ENCODE measurements around the gene ADCY1. TPM values are rescaled to one million over a fixed set of nuclear protein-coding genes. Genes with fewer than 3 reads are reported as not detected.

ADCY1 gene
- total RNA-seq, 1 donor from 2014 or later: 9.4 TPM

DNA sequence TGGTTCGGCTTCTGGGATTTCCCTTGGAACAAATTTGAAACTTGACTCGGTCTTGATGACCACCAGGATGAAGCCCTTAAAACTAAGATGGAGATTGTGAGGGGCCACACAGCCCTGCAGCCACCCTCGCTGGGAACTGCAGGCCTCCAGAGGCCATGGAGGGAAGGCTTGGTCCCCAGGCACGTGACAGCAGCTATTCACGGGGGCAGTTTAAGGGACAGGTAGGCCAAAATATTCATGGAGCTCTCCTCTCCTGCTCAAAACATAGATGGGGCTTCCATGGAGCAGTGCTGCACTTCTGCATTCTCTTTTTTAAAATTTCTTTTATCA, 137.0 kb downstream of the ADCY1 start:
- no peaks in the 10 kb centered on the region for H3K4me1 Mint-ChIP-seq (ENCODE audit: low read depth)
- H3K9me3 Mint-ChIP-seq: no peaks in the 10 kb centered on the region
- no peak overlapping the region for H3K27ac Mint-ChIP-seq
- no peak for DNase-seq (ENCODE audit: low spot score)
- no peaks in the 10 kb centered on the region for H3K36me3 Mint-ChIP-seq (ENCODE audit: low read depth)
- intact Hi-C loops (cut with micrococcal nuclease): no loop called here
- H3K27me3 Mint-ChIP-seq (ENCODE audit: low read depth): no peaks in the 10 kb centered on the region
- no peak overlapping the region for H3K4me3 Mint-ChIP-seq (ENCODE audit: low read depth)

DNA sequence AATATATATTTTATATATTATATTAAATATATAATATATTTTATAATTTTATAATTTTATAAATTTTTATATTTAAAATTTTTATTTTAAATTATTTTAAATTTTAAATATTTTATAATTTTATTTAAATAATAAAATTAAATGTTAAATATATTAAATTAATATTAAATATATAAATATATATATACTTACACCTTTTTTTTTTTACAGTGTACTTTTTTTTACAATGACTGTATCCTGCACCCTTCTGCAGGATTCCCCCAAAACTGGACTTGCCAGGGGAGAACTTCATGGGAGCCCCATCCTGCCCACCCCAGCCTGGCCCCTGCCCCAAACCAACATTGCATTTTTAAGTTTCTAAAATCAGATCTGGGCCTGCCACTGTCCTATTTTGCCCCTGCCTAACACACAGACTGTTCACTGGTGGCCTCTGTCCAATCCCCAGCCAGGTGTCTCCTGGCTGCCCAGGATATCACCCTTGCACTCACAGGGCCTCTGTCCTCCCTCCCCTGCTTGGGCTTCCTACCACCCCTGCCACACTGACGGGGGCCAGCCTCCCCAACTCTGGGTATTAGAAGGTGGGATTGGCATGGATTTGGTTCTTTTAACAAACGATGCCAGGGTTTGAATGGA, 138.0 kb downstream of the ADCY1 start:
- Mint-ChIP-seq H3K4me3 (ENCODE audit: low read depth) (no peak overlapping the region), H3K27me3 (ENCODE audit: low read depth) (no peaks in the 10 kb centered on the region), H3K9me3 (no peaks in the 10 kb centered on the region), H3K36me3 (ENCODE audit: low read depth) (no peaks in the 10 kb centered on the region), H3K4me1 (ENCODE audit: low read depth) (no peaks in the 10 kb centered on the region), H3K27ac (no peak overlapping the region)
- intact Hi-C loops (cut with micrococcal nuclease): no loop called here
- no peak for DNase-seq (ENCODE audit: low spot score)

DNA sequence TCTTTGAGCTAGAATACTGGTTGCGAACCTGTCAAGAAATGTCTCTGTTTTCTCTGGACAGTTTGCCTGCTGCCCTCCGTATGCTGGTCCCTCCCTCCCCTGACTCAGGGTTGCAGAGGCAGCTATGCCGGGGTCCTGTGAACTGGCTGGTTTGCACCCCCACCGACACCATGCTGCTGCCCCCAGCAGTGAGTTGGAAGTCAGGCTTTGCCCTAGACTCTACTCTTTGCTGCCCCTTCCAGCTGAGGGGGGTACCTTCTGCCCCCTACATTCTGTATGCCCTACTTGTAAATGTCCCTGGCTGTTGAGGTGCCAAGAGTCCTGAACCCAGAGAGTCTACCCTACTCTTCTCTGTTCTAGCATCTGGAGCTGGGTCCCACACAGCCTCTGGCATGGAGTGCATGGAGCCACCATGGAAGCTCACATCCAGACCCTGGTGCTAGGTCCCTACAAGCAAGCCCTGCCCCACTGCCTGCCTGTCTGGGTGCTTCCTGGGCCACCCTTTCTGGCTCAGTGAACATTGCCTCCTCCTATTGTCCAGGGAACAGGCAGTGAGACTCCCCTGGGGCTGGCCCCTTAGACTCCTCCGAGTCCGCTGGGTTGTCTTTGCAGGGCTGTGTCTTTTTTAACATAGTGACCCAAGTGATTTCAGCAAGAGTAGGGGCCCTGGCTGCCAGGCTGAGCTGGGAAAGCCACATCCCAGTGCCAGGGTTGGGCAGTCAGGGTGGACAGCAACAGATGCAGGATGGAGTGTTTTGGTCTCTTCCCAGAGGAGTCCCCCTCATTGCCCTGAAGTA, 138.9 kb downstream of the ADCY1 start:
- intact Hi-C loops (cut with micrococcal nuclease): no loop called here
- no peaks in the 10 kb centered on the region for H3K4me1 Mint-ChIP-seq (ENCODE audit: low read depth)
- H3K27me3 Mint-ChIP-seq (ENCODE audit: low read depth): no peaks in the 10 kb centered on the region
- no peak for DNase-seq (ENCODE audit: low spot score)
- H3K4me3 Mint-ChIP-seq (ENCODE audit: low read depth): no peak overlapping the region
- H3K9me3 Mint-ChIP-seq: no peaks in the 10 kb centered on the region
- no peaks in the 10 kb centered on the region for H3K36me3 Mint-ChIP-seq (ENCODE audit: low read depth)
- no peak overlapping the region for H3K27ac Mint-ChIP-seq

DNA sequence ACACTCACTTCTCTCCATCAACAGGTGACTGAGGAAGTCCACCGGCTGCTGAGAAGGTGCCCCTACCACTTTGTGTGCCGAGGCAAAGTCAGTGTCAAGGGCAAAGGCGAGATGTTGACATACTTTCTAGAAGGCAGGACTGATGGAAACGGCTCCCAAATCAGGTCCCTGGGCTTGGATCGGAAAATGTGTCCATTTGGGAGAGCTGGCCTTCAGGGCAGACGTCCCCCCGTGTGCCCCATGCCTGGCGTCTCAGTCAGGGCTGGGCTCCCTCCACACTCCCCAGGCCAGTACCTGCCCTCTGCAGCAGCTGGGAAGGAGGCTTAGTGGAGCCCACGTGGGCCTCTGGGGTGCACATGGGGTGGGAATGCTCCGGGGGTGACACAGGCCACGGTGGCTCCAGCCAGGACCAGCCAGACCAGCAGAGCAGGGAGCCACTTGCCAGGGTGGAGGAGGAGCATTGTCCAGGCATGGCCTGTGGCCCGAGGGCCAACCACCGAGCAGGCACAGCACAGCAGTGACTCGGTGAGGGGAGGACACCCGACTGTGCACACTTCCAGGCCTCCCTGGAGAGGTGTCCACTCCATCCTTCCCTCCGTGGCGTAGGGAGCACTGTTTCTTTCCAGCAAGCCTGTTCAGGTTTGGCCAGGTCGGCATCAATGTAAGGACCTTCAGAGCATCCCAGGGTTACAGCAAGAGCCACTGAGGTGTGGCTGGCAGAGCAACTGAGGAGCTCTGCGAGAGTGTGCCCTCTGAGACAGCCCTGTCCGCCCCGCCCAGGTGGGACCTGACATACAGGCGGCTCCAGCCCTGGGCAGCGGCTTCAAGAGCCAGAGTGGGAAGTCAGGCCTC, 139.7 kb downstream of the ADCY1 start:
- Mint-ChIP-seq H3K4me1 (ENCODE audit: low read depth) (no peaks in the 10 kb centered on the region), H3K36me3 (ENCODE audit: low read depth) (no peaks in the 10 kb centered on the region), H3K27me3 (ENCODE audit: low read depth) (no peaks in the 10 kb centered on the region), H3K9me3 (no peaks in the 10 kb centered on the region), H3K27ac (no peak overlapping the region), H3K4me3 (ENCODE audit: low read depth) (no peak overlapping the region)
- intact Hi-C loops (cut with micrococcal nuclease): no loop called here
- no peak for DNase-seq (ENCODE audit: low spot score)

DNA sequence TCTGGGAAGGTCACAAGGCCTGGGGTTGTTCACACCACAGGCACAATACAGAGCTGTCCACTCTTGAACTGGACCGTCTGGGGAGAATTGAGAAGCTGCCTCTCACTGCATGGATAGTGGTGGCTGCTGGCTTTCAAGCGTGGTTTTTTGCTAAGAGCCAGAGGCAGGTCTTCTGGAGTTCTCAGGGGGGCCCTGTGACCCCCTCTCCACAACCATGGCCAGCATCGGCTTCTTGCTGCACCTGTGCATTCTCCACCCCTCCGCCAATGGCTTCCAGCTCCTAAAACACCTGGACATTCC, 140.3 kb downstream of the ADCY1 start:
- no peaks in the 10 kb centered on the region for H3K36me3 Mint-ChIP-seq (ENCODE audit: low read depth)
- DNase-seq (ENCODE audit: low spot score): no peak
- intact Hi-C loops (cut with micrococcal nuclease): no loop called here
- no peak overlapping the region for H3K4me3 Mint-ChIP-seq (ENCODE audit: low read depth)
- no peaks in the 10 kb centered on the region for H3K9me3 Mint-ChIP-seq
- no peak overlapping the region for H3K27ac Mint-ChIP-seq
- no peaks in the 10 kb centered on the region for H3K4me1 Mint-ChIP-seq (ENCODE audit: low read depth)
- no peaks in the 10 kb centered on the region for H3K27me3 Mint-ChIP-seq (ENCODE audit: low read depth)

DNA sequence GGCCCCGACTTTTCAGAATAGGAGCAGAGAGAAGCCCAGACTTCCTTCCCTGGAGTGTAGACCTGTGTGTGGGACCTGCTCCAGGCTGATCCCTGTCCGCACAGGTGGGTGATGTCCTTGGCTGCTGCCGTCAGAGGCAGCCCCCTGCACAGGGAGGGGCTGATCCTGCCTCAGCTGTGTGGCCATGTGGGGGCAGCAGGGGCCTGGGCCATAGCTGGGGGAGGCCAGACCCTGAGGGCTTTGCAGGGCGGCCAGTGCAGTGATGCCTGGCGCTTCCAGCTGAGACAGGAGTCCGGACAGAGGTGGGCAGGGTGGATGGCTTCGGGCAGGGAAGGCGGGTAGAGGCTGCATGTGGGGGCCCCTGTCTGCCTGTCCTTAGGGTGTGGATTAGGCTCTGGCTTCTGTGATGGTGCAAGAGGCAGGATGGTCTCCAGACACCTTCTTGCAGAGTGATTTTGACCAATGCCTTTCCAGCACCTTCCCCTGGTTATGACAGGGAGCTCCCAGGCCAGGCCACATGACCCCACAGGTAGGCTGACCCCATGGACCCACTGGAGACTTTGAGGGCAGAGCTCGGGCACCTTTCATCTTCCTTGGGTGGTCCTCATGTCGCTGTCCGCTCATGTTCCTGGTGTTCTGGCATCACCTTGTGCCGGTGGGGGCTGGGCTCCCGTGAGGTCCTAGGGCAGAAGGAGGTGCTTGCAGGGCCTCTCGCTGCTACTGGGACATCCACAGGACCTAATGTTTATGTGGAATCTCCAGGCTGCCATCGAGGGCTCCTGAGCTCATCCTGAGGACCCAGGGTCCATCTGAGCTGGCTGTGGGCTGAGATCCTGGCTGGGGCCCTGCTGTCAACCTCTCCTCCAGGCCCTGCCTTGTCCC, 141.5 kb downstream of the ADCY1 start:
- Mint-ChIP-seq H3K4me1 (ENCODE audit: low read depth) (no peaks in the 10 kb centered on the region), H3K9me3 (no peaks in the 10 kb centered on the region), H3K27ac (no peak overlapping the region), H3K27me3 (ENCODE audit: low read depth) (no peaks in the 10 kb centered on the region), H3K4me3 (ENCODE audit: low read depth) (no peak overlapping the region), H3K36me3 (ENCODE audit: low read depth) (no peaks in the 10 kb centered on the region)
- intact Hi-C loops (cut with micrococcal nuclease): no loop called here
- DNase-seq (ENCODE audit: low spot score): no peak

DNA sequence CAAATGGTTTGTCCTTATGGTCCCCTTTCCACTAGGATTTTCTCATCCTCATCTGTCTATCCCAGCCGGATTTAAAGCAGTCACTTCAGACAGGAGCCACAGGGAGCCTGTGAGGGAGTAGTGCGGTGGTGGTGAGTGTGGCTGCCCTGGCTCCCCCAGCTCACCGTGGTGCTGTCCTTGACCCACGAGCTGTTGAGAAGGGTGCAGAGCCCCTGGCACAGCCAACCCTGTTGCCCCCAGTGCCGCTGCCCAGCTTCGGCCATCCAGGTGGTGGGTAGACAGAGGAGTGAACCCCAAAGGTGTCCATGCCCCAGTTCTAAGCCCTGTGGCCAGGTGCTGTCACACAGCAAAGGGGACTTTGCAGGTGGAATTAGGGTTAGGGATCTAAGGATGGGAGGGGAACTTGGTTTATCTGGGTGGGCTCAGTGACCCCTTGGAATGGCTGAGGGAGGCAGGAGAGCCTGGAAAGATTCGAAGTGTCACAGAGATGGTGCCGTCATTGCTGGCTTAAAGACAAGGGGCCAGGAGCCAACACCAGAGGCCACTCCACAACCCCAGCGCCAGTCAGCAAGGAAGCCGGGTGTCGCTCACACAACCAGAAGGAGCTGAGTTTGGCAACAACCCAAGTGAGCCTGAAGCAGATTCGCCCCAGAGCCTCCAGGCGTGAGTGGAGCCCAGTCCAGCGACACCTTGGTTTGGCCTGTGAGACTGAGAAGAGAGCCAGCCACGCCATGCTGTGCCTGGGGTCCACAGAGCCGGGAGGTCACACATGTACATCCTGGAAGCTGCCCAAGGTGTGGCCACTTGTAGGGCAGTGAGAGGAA, 142.4 kb downstream of the ADCY1 start:
- H3K4me1 Mint-ChIP-seq (ENCODE audit: low read depth): no peaks in the 10 kb centered on the region
- no peak overlapping the region for H3K27ac Mint-ChIP-seq
- H3K36me3 Mint-ChIP-seq (ENCODE audit: low read depth): no peaks in the 10 kb centered on the region
- no peaks in the 10 kb centered on the region for H3K9me3 Mint-ChIP-seq
- no peak for DNase-seq (ENCODE audit: low spot score)
- no peak overlapping the region for H3K4me3 Mint-ChIP-seq (ENCODE audit: low read depth)
- H3K27me3 Mint-ChIP-seq (ENCODE audit: low read depth): no peaks in the 10 kb centered on the region
- intact Hi-C loops (cut with micrococcal nuclease): no loop called here

DNA sequence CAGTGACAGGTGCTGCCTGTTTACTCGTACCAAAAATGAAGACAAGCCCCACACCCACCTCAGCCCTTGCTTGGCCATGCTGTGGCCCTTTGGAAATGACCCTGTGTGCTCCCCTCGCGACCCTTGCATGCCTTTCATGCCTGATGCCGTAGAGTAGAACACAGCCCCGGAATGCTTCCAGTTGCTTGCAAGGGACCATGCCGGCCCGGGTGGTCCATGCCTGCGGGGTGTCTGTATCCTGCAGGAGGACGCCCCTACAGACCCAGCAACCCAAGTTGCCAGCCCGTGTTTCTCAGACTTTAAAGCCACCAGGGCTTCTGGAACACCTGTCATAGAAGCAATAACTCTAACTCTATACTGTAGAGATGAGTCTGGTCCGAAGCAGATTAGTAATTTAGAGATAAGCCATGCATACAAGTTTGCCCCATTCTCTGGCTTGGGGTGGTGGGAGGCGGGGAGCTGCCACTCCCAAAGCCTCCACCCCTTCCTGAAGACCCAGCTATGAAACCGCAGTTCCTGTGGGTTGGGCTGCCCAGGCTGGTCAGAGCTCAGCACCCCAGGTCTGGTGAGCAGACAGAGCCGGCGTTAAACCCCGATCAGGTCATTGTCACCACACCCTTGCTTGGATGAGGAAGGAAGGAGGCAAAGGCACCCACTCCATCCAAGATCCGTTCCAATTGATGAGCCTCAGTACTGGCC, 143.5 kb downstream of the ADCY1 start:
- intact Hi-C loops (cut with micrococcal nuclease): no loop called here
- H3K27ac Mint-ChIP-seq: no peak overlapping the region
- no peaks in the 10 kb centered on the region for H3K4me1 Mint-ChIP-seq (ENCODE audit: low read depth)
- no peaks in the 10 kb centered on the region for H3K27me3 Mint-ChIP-seq (ENCODE audit: low read depth)
- no peak overlapping the region for H3K4me3 Mint-ChIP-seq (ENCODE audit: low read depth)
- no peaks in the 10 kb centered on the region for H3K9me3 Mint-ChIP-seq
- DNase-seq (ENCODE audit: low spot score): no peak
- H3K36me3 Mint-ChIP-seq (ENCODE audit: low read depth): no peaks in the 10 kb centered on the region

DNA sequence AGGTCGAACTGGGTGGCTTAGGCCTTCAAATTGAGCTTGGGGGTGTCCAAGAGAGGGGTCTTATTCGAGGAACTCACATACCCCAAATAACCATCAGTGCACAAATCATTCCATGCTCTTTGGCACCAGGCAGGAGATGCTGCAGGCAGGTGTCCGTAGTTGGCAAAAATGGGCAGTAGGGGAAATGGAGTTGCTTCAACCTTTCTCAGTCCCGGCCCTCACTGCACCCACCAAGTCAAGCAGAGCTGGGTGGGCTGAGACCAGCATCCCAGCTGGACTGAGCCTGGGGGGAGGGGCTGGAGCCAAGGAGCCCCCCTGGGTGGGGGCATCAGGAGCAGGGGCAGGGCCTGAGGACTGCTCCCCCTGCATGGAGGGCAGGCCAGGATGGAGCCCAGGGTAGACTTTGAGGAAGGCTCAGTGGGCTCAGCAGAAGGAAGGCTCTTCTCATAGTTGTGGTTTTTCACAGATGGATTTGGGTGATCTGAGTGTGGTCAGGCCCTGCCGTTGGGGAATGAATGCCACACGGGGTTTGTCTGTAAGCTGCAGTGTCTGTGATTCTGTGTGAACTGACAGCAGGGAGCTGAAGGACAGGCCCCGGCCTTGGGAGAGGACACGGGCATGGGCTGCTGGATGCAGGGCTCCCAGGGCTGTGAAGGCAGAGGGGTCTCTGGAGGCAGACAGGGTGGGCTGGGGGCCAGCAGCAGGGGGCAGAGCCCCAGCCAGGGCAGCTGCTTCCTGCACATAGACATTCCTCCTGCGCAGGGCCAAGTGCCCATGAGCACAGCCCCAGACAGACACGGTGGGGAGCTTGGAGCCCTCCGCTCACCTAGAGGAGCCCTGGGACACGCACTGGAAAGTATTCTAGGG, 144.5 kb downstream of the ADCY1 start:
- no peak overlapping the region for H3K27ac Mint-ChIP-seq
- DNase-seq (ENCODE audit: low spot score): no peak
- H3K9me3 Mint-ChIP-seq: no peaks in the 10 kb centered on the region
- H3K36me3 Mint-ChIP-seq (ENCODE audit: low read depth): peaks cover 1% of the 10 kb centered on the region
- no peak overlapping the region for H3K4me3 Mint-ChIP-seq (ENCODE audit: low read depth)
- H3K27me3 Mint-ChIP-seq (ENCODE audit: low read depth): no peaks in the 10 kb centered on the region
- no peaks in the 10 kb centered on the region for H3K4me1 Mint-ChIP-seq (ENCODE audit: low read depth)
- intact Hi-C loops (cut with micrococcal nuclease): no loop called here

DNA sequence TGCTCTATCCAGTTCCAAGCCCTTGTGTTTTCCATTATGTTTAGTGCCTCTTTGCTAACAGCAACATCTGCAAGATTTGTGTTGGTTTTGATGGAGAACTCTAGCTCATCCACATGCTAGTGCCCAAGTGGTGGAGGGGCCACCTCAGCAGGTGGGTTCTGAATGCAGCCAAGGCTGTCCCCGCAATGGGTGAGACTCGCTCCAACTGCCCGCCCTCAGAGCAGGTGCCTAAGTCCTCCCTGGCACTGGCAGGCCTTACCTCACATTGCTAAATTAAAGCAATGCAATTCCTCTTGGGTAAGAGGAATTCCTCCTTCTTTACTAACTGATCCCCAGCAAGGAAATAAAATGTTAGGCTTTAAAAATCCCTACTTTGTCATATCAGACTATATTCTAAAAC, 146.8 kb downstream of the ADCY1 start:
- Mint-ChIP-seq H3K36me3 (ENCODE audit: low read depth) (peaks cover 20% of the 10 kb centered on the region), H3K9me3 (no peaks in the 10 kb centered on the region), H3K4me1 (ENCODE audit: low read depth) (no peaks in the 10 kb centered on the region), H3K27me3 (ENCODE audit: low read depth) (no peaks in the 10 kb centered on the region), H3K4me3 (ENCODE audit: low read depth) (no peak overlapping the region), H3K27ac (no peak overlapping the region)
- DNase-seq (ENCODE audit: low spot score): no peak
- intact Hi-C loops (cut with micrococcal nuclease): no loop called here

Data from activated T-helper 2 cell treated with anti-CD3 and anti-CD28 coated beads, Interferon-gamma antibody, Interleukin-2, Interleukin-4, amounts not matched to agents 10 μg/mL and 5 μg/mL and 100 μg/mL, durations not matched to agents 14 hours and 24 hours and 36 hours (primary cell).